Muscle of back (tissue), 13 donors: ENCODE results near the gene USP9Y. TPM values are rescaled to one million over a fixed set of nuclear protein-coding genes. Genes with fewer than 3 reads are reported as not detected.
"Not testable (repeated sequence)": the region's sequence is repeated elsewhere in the genome, so short reads cannot be mapped to it uniquely, and the experiment has no call there.

Experiments used
- DNase-seq, 3 donors: peaks; one replicate each; pipeline versions ENCODE4 v3.0.0 to v3.0.0-alpha.2; 2013
- long read RNA-seq, 9 donors: transcript quantifications; one replicate each; lab custom pipeline, GENCODE V29; 2026
- polyA plus RNA-seq, 10 donors: library from polyadenylated mRNA; unstranded; fragments of 120-200 nt; gene quantifications; one replicate each; pipeline ENCODE4 v1.2.1, GENCODE V29; 2013; ENCODE audit not compliant: insufficient read length in 10 of 10

Gene USP9Y
- 10 to 100 TPM in 6 of 10 donors, under 1 TPM in 3, not detected in 1; 0.08 to 48.8 (median 24.2) TPM for polyA plus RNA-seq
- long read RNA-seq, donor 1 = 0 reads
- long read RNA-seq, donor 2, partial matches to known transcripts = 5 of 5 reads
- long read RNA-seq, donor 2, other reads (novel, unspliced or antisense) = 0 of 5 reads
- long read RNA-seq, donor 3 = 0 reads
- long read RNA-seq, donor 4, partial matches to known transcripts = 0 of 2 reads
- long read RNA-seq, donor 4, other reads (novel, unspliced or antisense) = 0 of 2 reads
- long read RNA-seq, donor 5, partial matches to known transcripts = 0 of 2 reads
- long read RNA-seq, donor 5, other reads (novel, unspliced or antisense) = 0 of 2 reads
- long read RNA-seq, donor 6, partial matches to known transcripts = 0 of 1 reads
- long read RNA-seq, donor 6, other reads (novel, unspliced or antisense) = 0 of 1 reads
- long read RNA-seq, donor 7, partial matches to known transcripts = 0 of 2 reads
- long read RNA-seq, donor 7, other reads (novel, unspliced or antisense) = 0 of 2 reads
- long read RNA-seq, donor 8 = 0 reads
- long read RNA-seq, donor 9 = 0 reads

- DNase-seq = no peak
Observed at GRCh38 chrY:12701181-12701695, at the start of gene USP9Y. Gene USP9Y (plus strand): TSS chrY:12701231. CDS start chrY:12709448, 8,217 bp downstream.

- peak in 1 of 3 donors; percentile 69 for DNase-seq
Observed at GRCh38 chrY:12651621-12652036, 49.4 kb upstream of the USP9Y start.

- DNase-seq = peak in 2 of 3 donors; percentile 74 to 88
Observed at GRCh38 chrY:12661745-12662681, 39.0 kb upstream of the USP9Y start.

GRCh38 chrY:12662745-12663591 is 38.1 kb upstream of the USP9Y start:
- DNase-seq = peak in 2 of 3 donors; percentile 15 to 81

- not testable (repeated sequence) for DNase-seq
Observed at GRCh38 chrY:12663845-12664244, 37.2 kb upstream of the USP9Y start.

GRCh38 chrY:12678111-12678510 is 22.9 kb upstream of the USP9Y start:
- no peak for DNase-seq

- peak in 1 of 3 donors; percentile 1 for DNase-seq
Observed at GRCh38 chrY:12681535-12681934, 19.5 kb upstream of the USP9Y start.

- no peak for DNase-seq
Observed at GRCh38 chrY:12688337-12688736, 12.7 kb upstream of the USP9Y start.

GRCh38 chrY:12700087-12700486 is 944 bp upstream of the USP9Y start:
- DNase-seq = no peak

GRCh38 chrY:12702174-12702573 is 1.1 kb downstream of the USP9Y start:
- DNase-seq = no peak

- DNase-seq = peak in 2 of 3 donors; percentile 2 to 3
Observed at GRCh38 chrY:12710460-12710859, 9.4 kb downstream of the USP9Y start.

- DNase-seq = no peak
Observed at GRCh38 chrY:12715376-12715775, 14.3 kb downstream of the USP9Y start.

GRCh38 chrY:12729746-12730145 is 28.7 kb downstream of the USP9Y start:
- no peak for DNase-seq

GRCh38 chrY:12733625-12734024 is 32.6 kb downstream of the USP9Y start:
- DNase-seq = no peak

- peak in 2 of 3 donors; percentile 2 to 5 for DNase-seq
Observed at GRCh38 chrY:12734051-12734450, 33.0 kb downstream of the USP9Y start.

- no peak for DNase-seq
Observed at GRCh38 chrY:12741414-12741813, 40.4 kb downstream of the USP9Y start.

- DNase-seq = no peak
Observed at GRCh38 chrY:12742725-12743124, 41.7 kb downstream of the USP9Y start.

GRCh38 chrY:12744091-12744490 is 43.1 kb downstream of the USP9Y start:
- no peak for DNase-seq

GRCh38 chrY:12749293-12749692 is 48.3 kb downstream of the USP9Y start:
- no peak for DNase-seq

GRCh38 chrY:12752856-12753255 is 51.8 kb downstream of the USP9Y start:
- no peak for DNase-seq

GRCh38 chrY:12756021-12756420 is 55.0 kb downstream of the USP9Y start:
- DNase-seq = peak in 1 of 3 donors; percentile 6
